HG02610 (cell line): ENCODE measurements around the gene YTHDC1.

Source experiments
- ATAC-seq: cut with Tn5 transposase; IDR thresholded peaks from one replicate; pipeline ENCODE4 v1.9.1; 2021; ENCODE audit warnings: mild to moderate bottlenecking, moderate library complexity; ENCODE audit not compliant: unreplicated experiment

Gene YTHDC1

DNA sequence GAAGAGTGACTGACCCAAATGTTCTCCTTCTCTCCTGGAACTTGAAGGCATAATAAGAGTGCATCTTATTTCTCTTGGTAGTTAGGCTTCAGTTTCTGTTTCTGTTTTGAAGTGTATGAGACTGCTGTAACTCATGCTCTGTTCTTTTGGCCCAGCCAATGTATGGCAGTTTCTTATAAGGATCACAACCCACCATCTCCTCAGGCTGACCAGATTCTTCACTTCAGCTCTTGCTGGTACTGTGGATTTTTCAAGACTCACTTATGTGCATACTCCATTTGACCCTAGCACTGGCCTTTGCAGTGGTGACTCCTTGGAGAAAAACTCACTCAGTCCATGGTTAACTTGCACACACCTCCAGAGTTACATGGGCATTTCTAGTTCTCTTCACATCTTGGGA lies 9.6 kb upstream of the YTHDC1 start:
- ATAC-seq: peak; percentile 85

DNA sequence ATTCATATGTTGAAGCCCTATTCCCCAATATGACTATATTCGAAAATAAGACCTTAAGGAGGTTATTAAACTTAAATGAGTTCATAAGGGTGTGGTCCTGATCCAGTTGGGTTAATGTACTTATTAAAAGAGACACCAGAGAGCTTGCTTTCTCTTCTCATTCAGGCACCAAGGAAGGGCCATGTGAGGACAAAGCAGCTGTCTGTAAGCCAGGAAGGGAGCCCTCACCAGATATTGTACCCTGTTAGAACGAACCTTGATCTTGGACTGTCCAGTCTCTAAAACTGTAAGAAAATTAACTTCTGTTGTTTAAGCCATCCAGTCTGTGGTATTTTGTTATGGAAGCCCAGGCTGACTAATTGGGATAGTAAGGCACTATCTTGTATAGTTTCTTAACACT lies 9.1 kb upstream of the YTHDC1 start:
- ATAC-seq: no peak

DNA sequence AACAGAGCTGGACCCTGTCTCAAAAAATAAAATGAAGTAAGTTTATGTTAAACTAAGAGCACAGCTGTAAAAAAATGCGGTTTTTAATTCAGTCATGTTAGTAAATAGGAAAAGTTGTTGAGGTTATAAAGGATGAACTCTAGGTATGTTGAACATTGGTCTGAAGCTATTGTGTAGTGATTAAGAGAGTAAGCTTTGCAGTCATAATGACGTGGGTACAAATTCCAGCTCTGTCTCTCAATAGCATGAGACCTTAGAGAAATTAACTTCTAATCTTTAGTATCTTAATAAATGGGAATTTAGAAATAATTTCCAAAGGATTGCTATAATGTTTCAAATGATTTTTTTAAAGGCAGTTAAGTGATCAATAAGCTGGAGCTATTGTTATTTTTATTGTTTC lies 2.9 kb upstream of the YTHDC1 start:
- ATAC-seq: no peak

DNA sequence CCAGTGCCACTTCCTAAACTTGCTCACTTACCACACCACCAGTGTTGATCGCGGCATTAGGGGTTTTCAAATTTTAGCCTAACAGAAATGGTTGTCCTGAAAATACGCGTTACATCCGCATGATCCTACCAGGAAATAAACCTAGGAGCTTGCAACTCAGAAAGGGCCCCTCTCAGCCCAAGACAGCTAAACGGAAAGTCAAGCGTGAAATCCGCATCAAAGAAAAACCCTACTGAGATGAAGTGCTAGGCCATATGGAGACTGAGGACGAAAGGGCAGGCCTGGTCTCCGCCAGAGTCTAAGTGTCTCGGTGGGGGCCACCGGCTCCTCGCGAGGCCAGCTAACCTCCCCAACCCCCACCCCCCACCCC lies 626 bp downstream of the YTHDC1 start:
- ATAC-seq: peak; percentile 15

DNA sequence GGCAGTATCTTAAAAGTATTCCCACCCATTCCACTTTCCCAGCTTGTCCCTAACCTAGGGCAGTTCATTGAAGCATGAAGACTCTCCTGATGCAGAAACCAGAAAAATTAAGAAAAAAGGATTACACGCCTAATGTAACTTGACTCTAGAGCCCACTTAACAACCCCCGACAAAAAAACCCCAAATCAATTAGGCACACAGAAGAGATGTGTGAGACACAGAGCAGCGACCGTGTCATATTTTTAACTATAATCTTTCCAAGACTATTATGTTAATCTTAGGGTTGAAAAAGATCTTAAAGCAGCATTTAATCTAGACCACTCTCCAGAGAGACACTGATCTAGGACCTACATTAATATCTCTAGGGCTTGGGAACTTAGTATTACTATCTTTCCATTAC lies 1.3 kb downstream of the YTHDC1 start:
- ATAC-seq: no peak

DNA sequence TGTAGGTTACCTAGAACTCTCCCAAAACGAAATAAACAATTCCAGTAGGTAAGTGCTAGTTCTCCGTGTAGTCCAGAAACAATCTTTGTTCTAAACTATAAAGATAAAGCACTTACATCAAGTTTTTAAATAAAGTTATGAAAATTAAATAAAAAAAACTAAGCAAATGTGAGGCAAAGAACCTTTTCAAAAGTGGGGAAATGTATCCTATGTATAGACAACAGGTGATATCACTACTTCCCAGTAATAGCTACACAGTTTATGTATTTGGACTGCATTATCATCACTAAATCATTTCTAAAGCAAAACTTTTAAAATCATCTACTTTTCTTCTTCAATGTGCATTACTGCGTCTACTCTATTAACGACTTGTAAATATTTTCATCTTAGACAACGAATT lies 2.0 kb downstream of the YTHDC1 start:
- no peak for ATAC-seq

DNA sequence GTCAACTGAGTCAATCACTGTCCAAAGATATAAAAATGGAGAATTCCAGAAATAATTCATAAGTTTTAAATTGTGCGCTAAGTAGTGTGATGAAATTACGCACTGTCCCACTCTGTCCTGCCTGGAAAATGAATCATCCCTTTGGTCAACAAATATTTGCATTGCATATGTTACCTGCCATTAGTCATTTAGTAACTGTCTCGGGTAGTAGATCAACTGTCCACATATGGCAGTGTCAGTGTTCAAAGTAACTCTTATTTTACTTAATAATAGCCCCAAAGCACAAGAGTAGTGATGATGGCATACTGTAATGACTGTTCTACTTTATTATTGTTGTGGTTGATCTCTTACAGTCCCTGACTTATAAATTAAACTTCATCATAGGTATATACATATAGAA lies 3.4 kb downstream of the YTHDC1 start:
- ATAC-seq: no peak

DNA sequence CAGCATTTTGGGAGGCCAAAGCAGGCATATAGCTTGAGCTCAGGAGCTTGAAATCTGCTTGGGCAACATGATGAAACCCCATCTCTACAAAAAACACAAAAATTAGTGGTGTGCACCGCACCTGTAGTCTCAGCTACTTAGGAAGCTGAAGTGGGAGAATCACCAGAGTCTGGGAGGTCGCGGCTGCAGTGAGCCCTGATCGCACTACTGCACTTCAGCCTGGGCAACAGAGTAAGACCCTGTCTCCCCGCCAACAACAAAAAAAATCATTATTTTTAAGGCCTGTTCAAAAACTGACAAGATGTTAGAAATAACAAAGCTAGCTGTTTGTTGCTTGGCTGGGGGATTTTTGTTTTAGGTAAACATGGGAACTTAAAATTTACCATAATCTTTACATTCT lies 5.1 kb downstream of the YTHDC1 start:
- no peak for ATAC-seq

DNA sequence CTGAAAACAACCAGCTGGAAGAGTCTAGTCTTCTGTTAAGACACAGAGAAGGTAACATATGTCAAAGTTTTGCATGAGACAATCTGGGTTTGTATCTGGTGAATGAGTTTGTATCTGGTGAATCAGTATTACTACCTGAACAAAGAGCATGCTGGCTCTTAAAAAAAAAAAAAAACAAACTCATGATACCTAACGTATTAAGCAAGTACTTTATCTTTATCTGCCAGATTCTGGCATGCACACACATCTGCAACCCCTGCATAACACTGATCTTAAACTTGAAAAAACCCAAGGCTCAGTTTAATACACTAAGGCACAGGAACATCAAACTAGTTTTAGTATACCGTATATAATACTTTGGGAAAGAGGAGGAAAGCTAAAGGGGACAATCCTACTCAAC lies 5.8 kb downstream of the YTHDC1 start:
- ATAC-seq: no peak

DNA sequence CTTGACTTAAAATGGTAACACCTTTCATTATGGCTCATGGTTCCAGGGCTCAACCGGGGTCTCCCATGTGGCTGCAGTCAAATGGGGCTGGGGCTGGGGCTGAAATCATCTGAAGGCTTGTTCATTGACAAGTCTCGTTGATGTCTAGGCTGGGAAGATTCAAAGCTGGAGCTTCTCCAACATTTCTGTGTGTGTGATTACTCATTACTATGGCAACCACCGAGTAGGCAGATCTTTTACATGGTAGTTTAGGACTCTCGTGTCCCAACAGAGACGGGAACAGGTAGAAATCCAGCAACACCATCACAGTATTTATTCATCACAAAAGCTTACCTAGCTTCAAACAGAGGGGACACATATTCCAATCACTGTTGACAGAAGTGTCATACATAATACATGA lies 7.8 kb downstream of the YTHDC1 start:
- ATAC-seq: no peak

DNA sequence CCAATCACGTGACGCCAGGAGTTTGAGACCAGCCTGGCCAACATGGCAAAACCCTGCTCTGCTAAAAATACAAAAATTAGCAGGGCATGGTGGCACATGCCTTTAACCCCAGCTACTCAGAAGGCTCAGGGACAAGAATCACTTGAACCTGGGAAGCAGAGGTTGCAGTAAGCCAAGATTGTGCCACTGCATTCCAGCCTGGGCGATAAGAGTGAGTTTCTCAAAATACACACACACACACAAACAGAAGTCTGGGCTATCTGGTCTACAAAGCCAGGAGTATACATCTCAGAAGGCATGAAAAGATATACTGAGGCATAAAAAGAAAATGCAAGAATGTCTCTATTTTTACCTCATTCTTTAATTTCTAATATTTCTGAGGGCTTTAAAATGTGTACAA lies 11.3 kb downstream of the YTHDC1 start:
- ATAC-seq: no peak

DNA sequence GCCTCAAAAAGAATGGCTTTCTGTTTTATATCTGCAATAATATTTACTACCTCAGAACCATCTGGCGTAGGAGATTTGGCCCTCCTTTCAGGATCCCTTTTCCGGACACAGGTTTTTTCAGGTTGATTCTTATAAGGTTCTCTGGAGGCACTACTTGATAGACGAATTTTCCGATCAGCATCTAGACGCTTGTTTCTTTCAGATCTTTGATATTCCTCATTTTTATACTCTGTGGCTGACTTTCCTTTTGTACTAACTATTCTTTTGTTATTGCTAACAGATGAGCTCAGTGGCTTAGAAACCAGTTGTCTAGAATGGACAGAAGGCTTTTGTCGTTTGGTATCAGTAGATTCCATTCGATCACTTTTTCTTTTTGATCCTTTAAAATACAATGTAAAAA lies 12.4 kb downstream of the YTHDC1 start:
- ATAC-seq: no peak

DNA sequence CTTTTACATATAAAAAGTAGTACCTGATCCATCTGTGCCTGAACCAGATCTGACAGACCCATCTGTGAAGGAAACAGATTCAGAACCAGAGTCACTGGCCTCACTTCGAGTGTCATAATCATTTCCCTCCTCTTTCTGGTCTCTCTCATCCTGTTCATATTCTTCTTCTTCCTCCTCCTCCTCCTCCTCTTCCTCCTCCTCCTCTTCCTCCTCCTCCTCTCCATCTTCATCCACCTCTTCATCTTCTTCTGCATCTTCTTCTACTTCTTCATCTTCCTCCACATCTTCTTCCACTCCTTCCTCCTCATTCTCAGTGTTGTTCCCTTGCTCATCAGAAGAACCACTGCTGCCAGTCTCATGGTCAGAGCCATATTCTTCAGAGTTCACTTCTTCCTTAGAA lies 12.9 kb downstream of the YTHDC1 start:
- no peak for ATAC-seq

DNA sequence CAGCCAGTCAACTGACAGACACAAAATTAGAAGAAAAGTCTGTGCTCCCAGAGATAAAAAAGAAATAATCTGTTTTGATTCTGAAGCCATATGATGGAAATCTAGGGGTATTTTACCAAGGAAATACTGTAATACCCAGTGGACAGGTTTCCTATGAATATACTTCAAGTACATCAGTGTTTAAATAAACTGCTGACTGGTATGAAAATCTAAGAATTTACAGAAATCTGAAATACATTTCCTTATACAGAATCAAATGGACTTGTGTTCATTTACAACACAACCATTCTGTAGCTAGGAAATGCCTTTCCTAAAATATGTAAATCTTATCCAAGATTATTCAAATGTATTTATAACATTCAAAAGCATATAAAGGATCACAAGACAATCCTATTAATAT lies 13.4 kb downstream of the YTHDC1 start:
- ATAC-seq: no peak

DNA sequence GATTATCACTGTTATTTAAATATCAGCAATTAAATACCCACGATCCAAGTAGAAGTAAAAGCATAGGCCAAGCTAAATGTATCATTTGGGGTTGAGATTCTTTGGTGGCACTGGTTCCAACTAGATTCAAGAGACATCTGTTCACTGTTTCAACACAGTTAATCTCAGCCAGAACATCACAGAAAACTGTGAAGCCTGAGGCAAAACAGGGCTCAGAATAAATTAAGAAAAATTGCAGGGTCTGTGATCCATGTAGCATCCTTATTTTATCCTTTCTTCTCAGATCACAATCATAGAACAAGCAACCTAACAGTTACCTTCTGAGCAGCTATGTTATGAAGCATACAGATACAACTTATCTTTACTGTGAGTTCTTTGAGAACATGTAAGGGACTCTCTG lies 23.7 kb downstream of the YTHDC1 start:
- no peak for ATAC-seq

DNA sequence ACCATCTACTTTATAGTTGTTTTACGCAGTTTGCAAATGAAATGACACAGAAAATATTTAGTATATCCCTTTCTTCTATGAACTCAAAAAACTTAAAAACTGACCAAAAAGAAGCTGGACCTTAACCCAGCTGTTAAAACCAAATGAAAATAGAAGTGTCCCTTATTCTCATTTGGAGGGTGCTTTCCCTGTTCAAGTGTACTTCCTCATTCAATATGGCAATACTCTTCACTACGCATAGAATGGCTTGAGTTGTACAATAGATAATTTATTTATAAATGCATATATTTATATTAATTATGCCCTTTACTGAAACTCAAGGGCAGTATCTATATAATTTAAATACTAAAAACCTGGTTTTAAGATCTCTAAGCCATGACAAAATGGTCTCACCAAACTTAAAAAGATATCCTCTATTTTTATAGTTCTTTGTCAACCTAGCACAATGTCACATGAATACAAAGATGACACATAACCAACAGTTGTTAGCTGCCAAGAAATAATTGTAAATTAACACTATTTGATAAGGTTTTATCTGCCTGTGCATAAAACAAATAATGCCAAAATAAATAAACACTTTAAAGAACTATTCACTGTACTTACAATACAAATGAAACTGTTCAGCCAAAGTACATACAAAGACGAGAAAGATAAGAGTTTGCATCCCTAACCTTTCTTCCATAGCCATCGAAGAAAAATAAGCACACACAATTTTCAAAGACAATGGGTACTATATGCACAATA lies 25.2 kb downstream of the YTHDC1 start:
- ATAC-seq: peak; percentile 54

DNA sequence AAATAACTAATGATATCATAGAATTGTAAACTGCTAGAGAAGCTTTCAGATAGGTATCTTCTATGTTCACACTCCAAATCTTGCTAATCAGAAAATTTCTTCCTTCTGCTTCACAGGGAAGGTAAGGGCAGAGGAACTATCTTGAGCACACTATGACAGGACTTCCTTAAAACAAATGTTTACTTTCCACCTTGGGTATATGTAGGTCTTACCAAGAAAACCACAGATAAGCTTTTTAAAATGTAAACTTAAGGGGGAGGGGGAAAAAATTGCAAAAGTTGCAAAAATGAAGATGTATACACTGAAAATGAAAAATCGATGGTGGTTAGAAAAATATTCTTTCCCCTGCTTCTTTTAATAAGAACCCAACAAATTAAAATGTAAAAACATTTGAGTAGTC lies 30.9 kb downstream of the YTHDC1 start:
- no peak for ATAC-seq

DNA sequence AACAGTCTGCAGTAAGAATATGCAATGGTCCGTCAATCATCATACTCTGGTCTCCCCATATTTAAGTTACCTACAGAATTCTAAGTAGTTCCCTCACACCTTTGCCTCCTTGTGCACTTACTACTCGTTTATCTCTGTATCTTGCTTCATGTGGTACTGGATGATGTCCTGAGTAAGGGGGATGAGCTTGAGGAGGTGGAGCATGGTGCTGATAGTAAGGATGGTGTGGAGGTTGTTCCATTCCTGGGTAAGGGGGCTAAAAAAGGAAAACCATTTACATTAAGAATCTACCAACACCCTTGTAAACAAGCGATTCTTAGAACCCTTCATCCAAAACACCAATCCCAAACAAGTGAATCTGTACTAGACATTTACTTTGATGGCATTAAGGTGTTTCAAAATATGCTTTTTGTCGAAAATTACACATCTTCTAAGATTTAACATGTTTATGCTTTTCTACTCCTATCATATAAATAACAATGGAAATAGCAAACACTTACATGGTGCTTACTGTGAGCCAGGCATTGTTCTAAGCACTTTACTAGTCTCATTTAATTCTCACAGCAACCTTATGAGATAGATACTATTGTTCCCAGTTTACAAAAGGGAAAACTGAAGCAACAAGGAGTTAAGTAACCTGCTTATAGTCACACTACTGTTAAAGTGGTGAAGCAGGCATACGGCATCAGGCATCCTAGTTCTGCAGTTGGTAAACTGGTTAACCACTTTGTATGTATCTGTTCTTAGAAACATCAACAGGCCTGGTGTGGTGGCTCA lies 33.5 kb downstream of the YTHDC1 start:
- ATAC-seq: no peak

DNA sequence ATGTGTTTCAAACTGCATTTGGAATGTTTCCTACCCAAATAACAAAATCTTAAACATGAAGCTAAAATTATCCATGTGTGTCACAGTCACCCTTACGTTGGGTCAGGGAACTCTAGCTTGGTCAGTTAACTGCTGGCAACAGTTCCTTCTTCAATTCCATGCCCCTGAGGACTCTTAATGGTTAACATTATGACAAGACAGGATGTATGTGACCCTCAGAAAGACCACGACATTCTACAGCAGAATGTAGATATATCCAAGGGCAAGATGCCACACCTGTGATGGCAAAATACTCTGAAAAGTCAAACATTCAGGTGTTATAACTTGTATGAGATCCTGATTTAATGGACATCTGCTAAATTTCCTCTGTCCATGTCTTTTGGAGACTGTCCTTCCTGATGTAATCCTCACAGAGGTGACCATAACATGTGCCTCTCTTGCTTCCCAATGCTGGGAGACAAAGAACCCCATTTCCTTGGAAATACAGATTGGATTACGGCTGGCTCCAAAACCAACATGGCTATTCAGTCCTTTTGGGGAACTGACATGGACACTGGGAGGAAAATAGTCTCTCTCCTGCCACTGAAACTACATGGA lies 39.1 kb downstream of the YTHDC1 start:
- ATAC-seq: no peak

DNA sequence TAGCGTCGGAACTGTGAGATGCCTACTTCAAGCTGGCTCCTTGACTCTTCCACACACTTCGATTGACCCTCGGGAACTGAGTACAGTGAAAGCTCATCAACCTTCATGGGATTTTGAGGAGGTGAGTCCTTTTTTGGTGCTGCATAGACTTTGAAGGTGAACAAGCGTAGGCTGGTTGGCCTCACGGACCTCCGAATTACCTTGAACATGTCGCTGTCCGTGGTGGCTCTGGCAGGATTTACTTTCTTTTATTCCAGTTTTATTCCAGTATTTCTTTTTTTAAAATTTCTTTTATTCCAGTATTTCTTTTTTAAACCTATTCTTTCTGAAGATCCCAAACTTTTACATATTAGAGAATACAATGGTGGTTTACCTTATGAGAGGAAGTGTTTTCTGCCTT lies 45.2 kb downstream of the YTHDC1 start:
- ATAC-seq: no peak

DNA sequence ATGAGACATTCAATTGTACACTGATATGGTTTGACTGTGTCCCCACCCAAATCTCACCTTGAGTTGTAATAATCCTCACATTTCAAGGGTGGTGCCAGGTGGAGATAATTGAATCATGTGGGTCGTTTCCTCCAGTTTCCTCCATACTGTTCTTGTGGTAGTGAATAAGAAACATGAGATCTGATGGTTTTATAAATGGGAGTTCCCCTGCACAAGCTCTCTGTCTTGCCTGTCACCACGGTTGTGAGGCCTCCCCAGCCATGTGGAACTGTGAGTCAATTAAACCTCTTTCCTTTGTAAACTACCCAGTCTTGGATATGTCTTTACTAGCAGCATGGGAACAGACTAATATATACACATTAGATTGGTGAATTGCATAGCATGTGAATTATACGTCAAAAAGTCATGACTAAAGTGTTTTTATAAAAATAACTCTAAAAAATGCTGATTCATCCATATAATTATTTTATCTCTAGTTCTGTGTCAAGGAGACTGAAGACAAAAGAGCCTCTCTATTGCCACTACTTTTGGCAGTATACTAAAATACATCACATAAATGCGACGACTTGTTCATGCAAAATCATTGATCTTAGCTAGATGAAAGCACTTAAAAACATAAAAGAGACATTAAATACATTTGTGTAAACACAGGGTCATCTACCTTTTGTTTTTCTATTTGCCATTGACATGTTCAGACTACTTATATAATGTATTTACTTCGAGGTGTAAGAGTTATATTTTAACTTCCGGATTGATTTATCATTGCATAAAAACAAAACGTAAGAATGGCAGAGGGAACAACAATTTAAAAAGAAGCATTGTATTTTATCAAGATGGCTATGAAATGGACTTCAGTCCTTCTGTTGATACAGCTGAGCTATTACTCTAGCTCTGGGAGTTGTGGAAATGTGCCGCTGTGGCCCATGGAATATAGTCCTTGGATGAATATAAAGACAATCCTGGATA lies 50.1 kb downstream of the YTHDC1 start:
- ATAC-seq: no peak
